Ishikawa (cell line): ENCODE measurements around the gene ATF6.

ENCODE experiments used
- CEBPB ChIP-seq: IDR thresholded peaks from 2 replicates; pipeline ENCODE4 v1.6.1; 2012
- CREB1 ChIP-seq: IDR thresholded peaks from 2 replicates; pipeline ENCODE4 v1.6.1; 2012; ENCODE audit warnings: low read depth
- EGR1 ChIP-seq: IDR thresholded peaks from 2 replicates; pipeline ENCODE4 v1.6.1; 2012
- EP300 ChIP-seq: IDR thresholded peaks from 2 replicates; pipeline ENCODE4 v1.6.1; 2012; ENCODE audit warnings: borderline replicate concordance
- MAX ChIP-seq: IDR thresholded peaks from 2 replicates; pipeline ENCODE4 v1.6.1; 2012
- NFIC ChIP-seq: IDR thresholded peaks from 2 replicates; pipeline ENCODE4 v1.6.1; 2012
- REST ChIP-seq: IDR thresholded peaks from 2 replicates; pipeline ENCODE4 v1.6.1; 2012; ENCODE audit warnings: low read depth, mild to moderate bottlenecking
- TAF1 ChIP-seq: IDR thresholded peaks from 2 replicates; pipeline ENCODE4 v1.6.1; 2012; ENCODE audit warnings: low read depth, mild to moderate bottlenecking
- TEAD4 ChIP-seq: IDR thresholded peaks from 2 replicates; pipeline ENCODE4 v1.6.1; 2012
- YY1 ChIP-seq: IDR thresholded peaks from 2 replicates; pipeline ENCODE4 v1.6.1; 2012; ENCODE audit warnings: low read depth
- ZBTB7A ChIP-seq: IDR thresholded peaks from 2 replicates; pipeline ENCODE4 v1.6.1; 2012; ENCODE audit warnings: low read depth
- TF ChIP-seq, protein P1 (sequence below): IDR thresholded peaks from 2 replicates; pipeline ENCODE4 v1.6.1; 2012

- no peak for TF ChIP-seq MAX
- no peak for TF ChIP-seq EGR1
- no peak for TF ChIP-seq REST
- TF ChIP-seq CEBPB, result no peak
- TF ChIP-seq TAF1, result no peak
- no peak for TF ChIP-seq EP300
- TF ChIP-seq YY1, result no peak
- no peak for TF ChIP-seq TEAD4
- TF ChIP-seq CREB1, result no peak
- TF ChIP-seq NFIC, result no peak
- TF ChIP-seq ZBTB7A, result no peak
- TF ChIP-seq, protein P1, sequence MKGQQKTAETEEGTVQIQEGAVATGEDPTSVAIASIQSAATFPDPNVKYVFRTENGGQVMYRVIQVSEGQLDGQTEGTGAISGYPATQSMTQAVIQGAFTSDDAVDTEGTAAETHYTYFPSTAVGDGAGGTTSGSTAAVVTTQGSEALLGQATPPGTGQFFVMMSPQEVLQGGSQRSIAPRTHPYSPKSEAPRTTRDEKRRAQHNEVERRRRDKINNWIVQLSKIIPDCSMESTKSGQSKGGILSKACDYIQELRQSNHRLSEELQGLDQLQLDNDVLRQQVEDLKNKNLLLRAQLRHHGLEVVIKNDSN, result no peak
Measured at GRCh38 chr1:161801955-161802354, 35.8 kb downstream of the ATF6 start.
